Measurements from ENCODE around the gene IFIT3.

DNA sequence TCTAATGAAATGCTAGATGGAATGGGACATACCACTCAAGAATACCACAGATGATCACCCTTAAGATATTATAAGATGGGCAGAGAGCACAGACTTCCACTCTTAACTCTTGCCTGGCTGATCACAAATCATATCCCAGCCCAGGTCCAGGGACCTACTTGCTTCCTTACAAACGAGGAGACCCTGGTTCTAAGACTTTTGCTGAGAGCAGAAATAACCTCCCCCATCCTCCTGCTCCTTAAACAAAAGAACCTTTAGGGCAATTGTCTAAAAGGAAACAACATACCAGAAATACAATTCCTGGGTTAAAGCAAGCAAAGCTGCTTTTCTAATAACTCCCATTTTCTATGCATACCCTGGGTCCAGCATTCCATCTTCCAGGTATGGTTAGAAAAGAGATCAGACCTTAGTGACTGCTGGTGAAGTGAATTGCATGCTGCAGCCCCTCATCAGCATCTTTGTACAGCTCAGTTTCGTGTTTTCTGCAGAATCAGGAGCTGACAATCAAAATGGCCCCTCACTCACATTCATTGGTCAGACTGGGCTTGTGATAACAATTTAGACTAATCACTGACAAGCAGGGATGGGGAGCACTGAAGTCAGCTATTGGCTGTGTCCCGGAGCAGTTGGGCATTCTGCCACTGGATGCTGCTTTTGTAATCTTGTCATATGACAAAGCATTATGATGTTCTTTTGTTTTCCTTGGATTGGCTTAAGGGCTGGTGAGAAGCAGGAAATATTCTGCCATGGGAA is 14.6 kb downstream of the IFIT3 start:
- TF ChIP-seq POLR2AphosphoS5 (IDR thresholded peaks at IDR 0.05; ENCODE audit: borderline replicate concordance, low read depth, low read length) (no peak), EZH2 (IDR thresholded peaks at IDR 0.05) (no peak), FOXP2 (optimal IDR thresholded peaks at IDR 0.05; ENCODE audit: control extremely low read depth, extremely low read length, insufficient read depth) (no peak)
